ENCODE results near the gene CYP46A1.

DNA sequence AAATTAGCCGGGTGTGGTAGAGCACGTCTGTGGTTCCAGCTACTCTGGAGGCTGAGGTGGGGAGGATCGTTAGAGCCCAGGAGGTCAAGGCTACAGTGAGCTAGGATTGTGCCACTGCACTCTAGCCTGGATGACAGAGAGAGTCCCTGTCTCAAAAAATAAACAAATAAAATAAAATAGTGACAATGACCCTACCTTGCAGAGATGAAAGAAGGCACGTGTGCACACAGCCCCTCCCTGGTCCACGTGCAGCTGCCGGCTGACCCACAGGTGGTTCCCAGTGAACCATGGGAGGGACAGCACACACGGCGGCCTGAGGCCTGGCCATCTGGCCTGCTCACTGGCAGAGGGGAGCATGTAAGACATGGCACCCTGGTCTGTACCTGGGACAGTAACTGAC, 34.5 kb upstream of the CYP46A1 start:
- TF ChIP-seq, protein P1, sequence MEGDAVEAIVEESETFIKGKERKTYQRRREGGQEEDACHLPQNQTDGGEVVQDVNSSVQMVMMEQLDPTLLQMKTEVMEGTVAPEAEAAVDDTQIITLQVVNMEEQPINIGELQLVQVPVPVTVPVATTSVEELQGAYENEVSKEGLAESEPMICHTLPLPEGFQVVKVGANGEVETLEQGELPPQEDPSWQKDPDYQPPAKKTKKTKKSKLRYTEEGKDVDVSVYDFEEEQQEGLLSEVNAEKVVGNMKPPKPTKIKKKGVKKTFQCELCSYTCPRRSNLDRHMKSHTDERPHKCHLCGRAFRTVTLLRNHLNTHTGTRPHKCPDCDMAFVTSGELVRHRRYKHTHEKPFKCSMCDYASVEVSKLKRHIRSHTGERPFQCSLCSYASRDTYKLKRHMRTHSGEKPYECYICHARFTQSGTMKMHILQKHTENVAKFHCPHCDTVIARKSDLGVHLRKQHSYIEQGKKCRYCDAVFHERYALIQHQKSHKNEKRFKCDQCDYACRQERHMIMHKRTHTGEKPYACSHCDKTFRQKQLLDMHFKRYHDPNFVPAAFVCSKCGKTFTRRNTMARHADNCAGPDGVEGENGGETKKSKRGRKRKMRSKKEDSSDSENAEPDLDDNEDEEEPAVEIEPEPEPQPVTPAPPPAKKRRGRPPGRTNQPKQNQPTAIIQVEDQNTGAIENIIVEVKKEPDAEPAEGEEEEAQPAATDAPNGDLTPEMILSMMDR (IDR thresholded peaks at IDR 0.05), result no peak
- no peak for TF ChIP-seq ZFX (IDR thresholded peaks at IDR 0.05; ENCODE audit: borderline replicate concordance)

Measured in 22Rv1 (cell line).